ENCODE results near the gene COG5. TPM values are rescaled to one million over a fixed set of nuclear protein-coding genes. Genes with fewer than 3 reads are reported as not detected.

COG5 gene
- total RNA-seq, 1 donor from 2014 or later, result 40.8 TPM

- Histone ChIP-seq H3K27me3 (ENCODE audit: low read depth) (no peaks in the 10 kb centered on the region), H3K36me3 (peaks cover 23% of the 10 kb centered on the region), H3K27ac (replicated peaks) (no peak overlapping the region), H3K4me1 (no peaks in the 10 kb centered on the region), H3K4me3 (no peak overlapping the region), H3K9me3 (replicated peaks) (peaks cover 11% of the 10 kb centered on the region)
- intact Hi-C loops (cut with micrococcal nuclease), result no loop called here
- no peak for DNase-seq
- no peak for TF ChIP-seq CTCF (IDR thresholded peaks at IDR 0.05; ENCODE audit: borderline replicate concordance)
These were observed 208.1 kb downstream of the COG5 start for GRCh38 chr7:107355616-107356015.

DNA sequence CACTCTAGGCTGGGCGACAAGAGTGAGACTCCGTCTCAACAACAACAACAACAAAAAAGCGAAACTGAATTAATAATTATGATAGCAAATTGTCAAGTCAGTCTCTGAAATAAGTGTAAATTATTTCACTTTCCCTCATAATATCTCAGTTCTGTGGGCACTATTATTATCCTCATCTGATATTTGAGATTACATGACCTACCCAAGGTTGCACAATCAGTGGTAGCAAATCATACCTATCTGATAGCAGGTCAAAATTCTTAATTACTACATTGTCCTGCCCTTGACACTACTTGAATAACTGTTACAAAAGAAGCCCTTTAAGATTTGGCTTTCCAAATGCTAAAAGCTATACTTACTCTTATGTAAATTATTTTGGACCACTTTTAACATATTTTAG, 209.1 kb downstream of the COG5 start:
- no peak for DNase-seq
- no peak for TF ChIP-seq CTCF (IDR thresholded peaks at IDR 0.05; ENCODE audit: borderline replicate concordance)
- Histone ChIP-seq H3K4me1 (no peaks in the 10 kb centered on the region), H3K27ac (replicated peaks) (no peak overlapping the region), H3K27me3 (ENCODE audit: low read depth) (no peaks in the 10 kb centered on the region), H3K9me3 (replicated peaks) (peaks cover 1% of the 10 kb centered on the region), H3K36me3 (peaks cover 13% of the 10 kb centered on the region), H3K4me3 (no peak overlapping the region)
- intact Hi-C loops (cut with micrococcal nuclease), result no loop called here

GRCh38 chr7:107353701-107354100, 210.0 kb downstream of the COG5 start:
- no peak overlapping the region for H3K27ac ChIP-seq (replicated peaks)
- intact Hi-C loops (cut with micrococcal nuclease), result no loop called here
- H3K36me3 ChIP-seq, result peaks cover 4% of the 10 kb centered on the region
- no peaks in the 10 kb centered on the region for H3K9me3 ChIP-seq (replicated peaks)
- no peaks in the 10 kb centered on the region for H3K4me1 ChIP-seq
- H3K27me3 ChIP-seq (ENCODE audit: low read depth), result no peaks in the 10 kb centered on the region
- TF ChIP-seq CTCF (IDR thresholded peaks at IDR 0.05; ENCODE audit: borderline replicate concordance), result no peak
- DNase-seq, result no peak
- H3K4me3 ChIP-seq, result no peak overlapping the region

DNA sequence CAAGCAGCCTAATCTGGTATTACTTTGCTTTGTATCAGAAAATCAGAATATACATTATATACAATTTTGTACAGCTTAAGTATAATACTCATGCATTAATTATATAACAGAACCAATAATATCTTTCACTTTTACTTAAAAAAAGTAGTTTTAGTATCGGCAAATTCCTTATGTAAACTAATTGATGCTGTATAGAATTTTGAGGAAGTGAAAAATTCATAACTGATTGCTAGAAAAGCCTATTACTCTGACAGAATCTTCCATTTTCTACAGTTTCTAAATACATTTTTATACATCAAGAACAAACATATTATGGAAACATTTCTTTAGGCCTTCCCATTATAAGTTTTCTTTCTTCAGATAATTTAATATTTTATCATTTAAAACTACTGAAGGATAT, 217.8 kb downstream of the COG5 start:
- H3K4me3 ChIP-seq, result no peak overlapping the region
- intact Hi-C loops (cut with micrococcal nuclease), result no loop called here
- TF ChIP-seq CTCF (IDR thresholded peaks at IDR 0.05; ENCODE audit: borderline replicate concordance), result no peak
- no peaks in the 10 kb centered on the region for H3K4me1 ChIP-seq
- DNase-seq, result no peak
- H3K36me3 ChIP-seq, result peaks cover 13% of the 10 kb centered on the region
- H3K27ac ChIP-seq (replicated peaks), result no peak overlapping the region
- H3K27me3 ChIP-seq (ENCODE audit: low read depth), result no peaks in the 10 kb centered on the region
- peaks cover 35% of the 10 kb centered on the region for H3K9me3 ChIP-seq (replicated peaks)

GRCh38 chr7:107344799-107345198, 218.9 kb downstream of the COG5 start:
- Histone ChIP-seq H3K4me3 (no peak overlapping the region), H3K27ac (replicated peaks) (no peak overlapping the region), H3K27me3 (ENCODE audit: low read depth) (no peaks in the 10 kb centered on the region), H3K9me3 (replicated peaks) (peaks cover 37% of the 10 kb centered on the region), H3K4me1 (no peaks in the 10 kb centered on the region), H3K36me3 (peaks cover 13% of the 10 kb centered on the region)
- TF ChIP-seq CTCF (IDR thresholded peaks at IDR 0.05; ENCODE audit: borderline replicate concordance), result no peak
- intact Hi-C loops (cut with micrococcal nuclease), result no loop called here
- no peak for DNase-seq

GRCh38 chr7:107344286-107344685, 219.4 kb downstream of the COG5 start:
- no peak overlapping the region for H3K27ac ChIP-seq (replicated peaks)
- H3K36me3 ChIP-seq, result peaks cover 13% of the 10 kb centered on the region
- no peak for TF ChIP-seq CTCF (IDR thresholded peaks at IDR 0.05; ENCODE audit: borderline replicate concordance)
- peaks cover 37% of the 10 kb centered on the region for H3K9me3 ChIP-seq (replicated peaks)
- DNase-seq, result no peak
- no peaks in the 10 kb centered on the region for H3K27me3 ChIP-seq (ENCODE audit: low read depth)
- no peaks in the 10 kb centered on the region for H3K4me1 ChIP-seq
- no peak overlapping the region for H3K4me3 ChIP-seq
- intact Hi-C loops (cut with micrococcal nuclease), result no loop called here
